IPS DF 4.7 (cell line): ENCODE measurements around the gene UCMA.
A peak's percentile ranks its signal among the peaks of the same experiment; 100 is the strongest.
"Not testable (repeated sequence)": the region's sequence is repeated elsewhere in the genome, so short reads cannot be mapped to it uniquely, and the experiment has no call there.

ENCODE experiments used
- DNase-seq: peaks from one replicate; pipeline ENCODE4 v3.0.0-alpha.2; 2013; ENCODE audit warnings: low spot score; ENCODE audit errors: extremely low read depth

UCMA gene, protein sequence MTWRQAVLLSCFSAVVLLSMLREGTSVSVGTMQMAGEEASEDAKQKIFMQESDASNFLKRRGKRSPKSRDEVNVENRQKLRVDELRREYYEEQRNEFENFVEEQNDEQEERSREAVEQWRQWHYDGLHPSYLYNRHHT

DNA sequence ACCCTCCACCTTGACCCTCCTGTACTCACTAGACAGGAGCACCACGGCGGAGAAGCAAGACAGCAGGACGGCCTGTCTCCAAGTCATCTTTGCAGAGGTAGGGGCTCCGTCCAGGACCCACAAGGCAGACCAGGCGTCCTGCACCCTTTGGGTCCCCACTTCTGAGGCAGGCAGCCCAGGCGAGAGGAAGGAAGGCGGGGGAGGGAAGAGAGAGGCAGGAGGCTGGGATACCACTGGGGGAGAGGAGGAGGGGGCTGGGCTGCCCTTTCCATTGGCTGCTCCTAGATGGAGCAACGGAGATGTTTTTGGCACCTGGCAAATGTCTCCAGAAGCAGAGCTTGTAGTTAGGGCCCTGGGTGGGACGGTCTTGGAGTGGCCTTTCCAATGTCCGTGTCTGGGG is at the start of gene UCMA:
UCMA (minus strand) TSS at position 203 of the 400 bp plus-strand sequence; CDS start at position 87, 116 bp downstream.
- no peak for DNase-seq

DNA sequence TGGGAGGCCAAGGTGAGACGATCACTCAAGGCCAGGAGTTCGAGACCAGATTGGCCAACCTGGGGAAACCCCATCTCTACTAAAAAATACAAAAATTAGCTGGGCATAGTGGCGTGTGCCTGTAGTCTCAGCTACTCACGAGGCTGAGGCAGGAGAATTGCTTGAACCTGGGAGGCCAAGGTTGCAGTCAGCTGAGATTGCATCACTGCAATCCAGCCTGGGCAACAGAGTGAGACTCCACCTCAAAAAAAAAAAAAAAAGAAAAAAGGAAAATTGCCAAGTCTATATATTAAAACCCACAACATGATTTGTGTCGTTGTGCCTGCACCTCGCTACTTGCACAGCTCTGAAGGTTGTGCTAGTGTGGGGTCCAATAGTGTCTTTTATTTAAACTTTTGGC is 48.2 kb upstream of the UCMA start:
- not testable (repeated sequence) for DNase-seq

DNA sequence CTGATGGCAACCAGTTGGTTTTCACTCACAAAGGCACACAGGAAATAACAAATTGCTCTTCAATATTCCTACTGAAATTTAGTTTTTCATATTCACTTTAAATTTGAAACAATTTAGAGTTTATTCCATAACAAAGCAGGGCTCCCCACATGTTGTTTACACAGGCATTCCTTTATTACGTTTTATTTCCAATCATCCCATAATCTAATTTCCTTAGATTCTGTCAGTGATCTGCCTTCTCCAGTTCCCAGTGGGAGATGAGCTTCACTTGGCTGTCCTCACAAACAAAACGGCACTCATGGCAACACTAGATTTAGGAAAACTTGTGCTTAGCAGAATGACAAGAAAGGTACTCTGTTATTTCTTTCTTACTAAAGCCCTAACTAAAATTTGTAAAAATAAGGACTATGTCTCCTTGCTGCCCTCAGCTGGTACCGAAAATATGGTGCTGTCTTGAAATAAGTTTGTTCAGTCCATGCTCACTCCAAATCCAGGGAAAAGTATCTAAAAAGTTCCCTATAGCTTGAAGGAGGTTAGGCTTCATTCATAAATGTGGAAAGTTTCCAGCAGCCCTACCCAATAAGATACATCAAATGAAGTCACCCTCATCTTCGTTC is 42.7 kb upstream of the UCMA start:
- no peak for DNase-seq

DNA sequence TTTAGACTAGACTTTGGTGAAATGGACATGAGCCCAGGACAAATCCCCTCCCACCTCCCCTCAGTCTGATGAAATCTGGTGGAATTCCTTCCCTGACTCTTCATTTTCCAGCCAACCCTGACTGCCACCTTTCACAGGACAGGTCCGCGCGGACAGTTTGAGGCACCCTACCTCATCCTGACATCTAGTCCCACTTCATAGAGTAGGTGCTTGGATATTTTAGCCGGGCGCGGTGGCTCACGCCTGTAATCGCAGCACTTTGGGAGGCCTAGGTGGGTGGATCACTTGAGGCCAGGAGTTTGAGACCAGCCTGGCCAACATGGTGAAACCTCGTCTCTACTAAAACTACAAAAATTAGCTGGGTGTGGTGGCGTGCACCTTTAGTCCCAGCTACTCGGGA is 42.0 kb upstream of the UCMA start:
- not testable (repeated sequence) for DNase-seq

DNA sequence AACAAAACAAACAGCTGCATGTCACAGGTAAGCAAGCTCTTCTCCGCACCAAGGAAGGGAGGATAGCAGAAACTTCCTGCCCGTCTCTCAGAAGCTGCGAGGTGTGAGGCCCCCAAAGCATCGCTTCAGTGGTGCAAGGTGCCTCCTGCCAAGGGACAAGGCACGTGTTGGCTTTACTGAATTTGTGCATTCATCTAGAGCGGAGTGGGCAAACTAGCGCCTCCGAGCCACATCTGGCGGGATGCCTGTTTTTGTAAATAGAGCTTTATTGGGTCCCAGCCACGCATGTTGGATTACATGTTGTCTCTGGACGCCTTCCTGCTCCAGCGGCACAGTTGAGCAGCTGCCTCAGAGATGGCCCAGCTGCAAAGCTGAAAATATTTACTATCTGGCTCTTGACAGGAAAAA is 38.0 kb upstream of the UCMA start:
- no peak for DNase-seq

DNA sequence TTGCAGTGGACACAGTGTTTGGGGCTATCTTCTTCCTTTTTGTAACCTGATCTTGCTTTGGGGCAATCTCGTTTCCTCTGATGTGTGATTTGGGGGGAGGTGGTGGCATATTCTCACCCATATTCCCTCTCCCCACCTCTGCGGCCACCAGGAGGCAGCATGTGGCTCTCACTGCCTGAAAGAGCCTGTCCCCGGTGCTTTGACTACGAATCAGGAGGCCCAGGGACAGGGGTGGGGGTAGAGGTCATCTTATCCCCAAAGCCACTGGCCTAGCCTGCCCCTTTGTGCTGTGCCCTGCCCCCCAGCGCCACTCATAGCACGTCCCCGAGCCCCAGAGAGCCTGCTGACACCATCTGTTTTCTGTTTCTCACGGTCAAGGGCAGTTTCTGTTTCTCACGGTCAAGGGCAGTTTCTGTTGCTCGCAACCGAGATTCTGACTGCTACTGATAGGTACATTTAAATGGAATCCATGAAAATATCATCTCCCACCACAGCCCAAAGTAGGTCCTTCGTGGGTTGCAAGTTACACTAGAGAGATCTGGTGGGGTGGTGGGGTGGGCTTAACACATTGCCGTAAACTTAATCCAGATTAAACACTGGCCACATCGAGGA is 37.5 kb upstream of the UCMA start:
- peak; percentile 58 for DNase-seq

DNA sequence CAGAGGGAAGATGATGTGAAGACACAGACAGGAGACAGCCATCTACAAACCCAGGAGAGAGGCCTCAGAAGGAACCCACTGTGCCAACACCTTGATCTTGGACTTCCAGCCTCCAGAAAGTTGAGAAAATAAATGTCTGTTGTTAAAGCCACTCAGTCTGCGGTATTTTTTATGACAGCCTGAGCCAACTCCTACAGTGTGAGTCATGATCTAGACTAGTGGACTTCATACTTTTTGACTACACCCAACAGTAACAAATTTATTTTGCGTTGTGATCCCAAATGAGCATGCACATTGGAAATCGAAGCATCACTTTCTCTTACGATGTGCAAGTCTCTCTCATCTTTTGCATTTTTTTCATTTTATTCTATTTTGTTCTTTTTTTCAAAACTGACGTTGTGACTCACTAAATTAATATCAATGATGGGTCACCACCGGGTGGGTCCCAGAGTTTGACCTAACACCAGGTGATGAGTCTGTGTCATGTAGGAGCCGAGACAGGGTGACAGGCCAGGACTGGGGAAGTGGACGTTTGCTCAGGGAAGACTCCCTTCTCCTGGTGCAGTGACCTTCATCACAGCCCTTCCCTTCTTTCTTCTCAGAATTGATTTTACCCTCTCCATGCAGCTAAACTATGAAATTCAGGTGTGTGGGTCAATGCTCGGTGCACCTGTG is 36.8 kb upstream of the UCMA start:
- no peak for DNase-seq

DNA sequence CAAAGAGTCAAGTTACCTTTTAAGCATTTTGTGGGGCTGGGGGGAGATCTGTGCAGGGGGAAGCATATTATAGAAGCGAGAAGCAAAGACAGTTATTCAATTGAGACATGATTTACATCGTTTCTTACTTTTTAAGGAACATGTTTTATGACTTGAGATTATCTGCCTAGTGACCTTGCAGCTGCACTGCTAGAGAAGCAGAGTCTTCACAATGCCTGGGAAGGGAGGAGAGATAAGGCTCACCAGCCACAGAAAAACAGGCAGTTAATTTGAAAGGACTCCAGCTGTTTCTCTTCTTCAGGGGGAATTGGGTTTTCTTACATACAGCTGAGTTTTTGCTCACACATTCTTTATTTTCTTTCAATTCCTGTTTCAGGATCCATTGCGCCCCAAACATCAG is 34.7 kb upstream of the UCMA start:
- no peak for DNase-seq

DNA sequence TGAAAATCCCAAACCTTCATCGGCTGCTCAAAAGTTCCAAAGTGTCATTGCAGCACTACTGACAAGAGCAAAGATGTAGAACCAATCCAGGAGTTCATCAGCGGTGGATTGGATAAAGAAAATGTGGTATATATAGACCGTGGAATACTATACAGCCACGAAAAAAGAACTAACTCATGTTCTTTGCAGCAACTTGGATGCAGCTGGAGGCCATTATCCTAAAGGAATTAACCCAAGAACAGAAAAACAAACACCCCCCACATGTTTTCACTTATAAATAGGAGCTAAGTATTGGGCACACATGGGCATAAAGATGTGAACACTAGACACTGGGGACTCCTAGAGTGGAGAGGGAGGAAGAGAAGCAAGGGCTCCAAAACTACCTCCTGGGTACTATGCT is 34.1 kb upstream of the UCMA start:
- no peak for DNase-seq

DNA sequence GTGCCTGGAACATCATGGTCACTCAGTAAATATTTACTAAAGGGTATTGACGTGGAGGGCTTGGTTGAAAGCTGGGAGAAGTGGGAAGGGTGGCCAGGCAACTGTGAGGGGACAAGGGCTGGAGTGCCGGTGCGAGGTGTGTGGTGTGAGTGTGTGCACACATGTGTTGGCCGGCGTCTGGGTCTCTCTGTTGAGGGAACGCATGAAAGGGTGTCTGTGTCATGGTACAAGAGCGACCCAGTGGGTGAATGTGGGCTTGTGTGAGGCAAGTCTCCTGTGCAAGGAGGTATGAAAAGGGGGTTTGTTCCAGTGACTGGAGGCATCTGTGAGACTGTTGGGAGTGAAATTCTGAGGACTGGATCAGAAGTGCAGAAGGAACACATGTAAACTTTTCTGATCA is 29.4 kb upstream of the UCMA start:
- no peak for DNase-seq

DNA sequence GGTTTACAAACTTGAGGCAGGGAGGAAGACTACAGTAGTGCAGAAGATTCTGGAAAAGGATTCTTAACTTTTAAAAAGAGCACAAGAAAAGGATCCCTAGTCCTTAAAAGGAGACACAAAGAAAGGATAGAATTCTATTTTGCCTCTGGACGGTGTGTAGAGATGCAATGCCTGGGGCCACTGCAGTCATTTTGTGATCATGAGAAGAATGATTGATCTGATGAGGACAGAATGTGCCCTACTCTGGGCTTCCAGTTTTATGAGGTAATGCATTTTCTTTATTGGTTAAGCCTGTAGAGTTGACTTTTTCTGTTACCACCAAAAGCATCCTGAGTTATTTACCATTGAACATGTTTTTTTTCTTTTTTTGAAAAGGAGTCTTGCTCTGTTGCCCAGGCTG is 28.3 kb upstream of the UCMA start:
- no peak for DNase-seq

DNA sequence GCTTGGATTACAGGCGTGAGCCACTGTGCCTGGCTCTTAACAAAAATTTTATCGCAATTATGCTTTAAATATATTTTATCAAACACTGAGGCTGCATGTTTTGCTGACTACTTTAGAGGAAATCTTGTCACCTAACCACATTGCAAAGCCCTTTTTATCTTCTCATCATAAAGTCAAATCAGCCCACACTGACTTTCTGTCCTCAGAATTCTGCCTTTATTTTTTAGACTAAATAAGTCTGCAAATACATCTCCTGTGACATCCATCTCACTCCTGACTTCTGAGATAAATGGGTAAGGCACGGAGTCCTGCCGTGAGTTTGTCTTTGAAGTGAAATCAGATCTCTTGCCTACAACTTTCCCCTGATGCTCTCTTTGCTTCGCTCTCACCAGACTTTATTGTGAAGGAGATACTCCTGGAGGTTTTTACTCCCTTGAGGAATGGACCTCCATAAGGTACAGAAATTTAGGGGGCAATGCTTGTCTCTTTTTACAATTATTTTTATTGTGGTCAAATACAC is 23.5 kb upstream of the UCMA start:
- no peak for DNase-seq

DNA sequence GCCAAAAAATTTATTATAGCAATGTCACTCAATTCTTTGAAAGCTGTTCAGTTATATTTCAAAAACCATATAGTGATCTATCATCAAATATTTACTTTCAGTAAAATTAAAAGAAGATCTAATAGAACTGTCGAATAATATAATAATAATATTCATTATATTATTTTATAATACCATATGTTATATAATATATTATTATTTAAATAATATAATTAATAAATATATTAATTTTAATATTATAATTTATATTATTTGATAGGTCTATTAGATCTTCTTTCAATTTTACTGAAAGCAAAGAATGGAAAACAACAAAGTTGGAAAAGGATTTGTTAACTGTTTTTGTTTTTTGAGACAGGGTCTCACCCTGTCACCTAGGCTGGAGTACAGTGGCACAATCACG is 22.5 kb upstream of the UCMA start:
- DNase-seq = no peak

DNA sequence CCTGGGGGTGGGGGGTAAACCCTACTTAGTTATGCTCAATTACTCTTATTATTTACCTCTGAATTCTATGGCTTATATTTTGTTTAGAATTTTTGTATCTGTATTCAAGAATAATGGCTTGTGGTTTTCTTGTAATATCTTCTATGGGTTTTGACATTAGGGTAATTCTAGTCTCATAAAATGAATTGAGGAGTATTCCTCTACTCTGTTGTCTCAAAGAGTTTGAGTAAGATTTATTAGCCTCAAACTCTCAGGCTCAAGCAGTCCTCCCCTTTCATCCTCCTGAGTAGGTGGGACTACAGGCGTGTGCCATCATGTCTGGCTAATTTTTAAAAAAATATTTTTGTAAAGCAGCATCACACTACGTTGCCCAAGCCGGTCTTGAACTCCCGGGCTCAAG is 19.6 kb upstream of the UCMA start:
- no peak for DNase-seq

DNA sequence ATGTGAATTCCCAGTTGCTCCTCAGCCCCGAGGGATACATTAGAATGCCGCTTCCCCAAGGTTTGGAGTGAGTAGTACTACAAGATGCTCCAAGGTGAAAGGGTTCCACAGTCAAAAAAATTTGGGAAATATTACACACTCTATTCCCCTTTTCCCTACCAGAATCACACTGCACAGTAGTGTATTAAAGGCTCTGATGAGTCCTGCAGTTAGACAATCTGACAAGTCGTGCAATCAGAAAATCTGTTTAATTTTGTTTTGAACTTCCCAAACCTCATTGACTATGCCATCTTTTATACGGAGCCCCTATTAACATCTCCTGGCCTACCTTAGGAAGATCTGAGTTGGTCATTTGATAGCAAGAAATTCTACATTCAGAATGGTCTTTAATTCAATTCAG is 13.6 kb upstream of the UCMA start:
- DNase-seq = no peak

DNA sequence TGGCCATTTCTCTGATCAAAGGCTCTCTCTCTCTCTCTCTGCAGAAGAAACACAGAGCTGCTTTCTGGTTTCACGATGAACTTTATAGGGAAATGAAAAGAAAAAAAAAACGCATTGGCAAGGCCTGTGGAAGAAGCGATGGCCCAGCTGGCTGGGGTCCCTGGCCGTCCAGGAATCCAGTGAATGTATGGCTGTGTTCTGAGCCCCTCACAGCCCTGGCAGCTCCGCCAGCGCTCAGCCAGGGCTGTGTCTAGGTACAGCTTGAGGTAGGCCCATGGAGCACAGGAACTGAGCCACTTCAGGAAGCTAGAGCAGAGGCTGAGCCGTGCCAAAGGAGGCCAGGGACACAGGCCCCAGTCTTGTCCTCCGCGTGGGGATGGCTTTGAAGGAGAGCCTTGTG is 13.1 kb upstream of the UCMA start:
- no peak for DNase-seq

DNA sequence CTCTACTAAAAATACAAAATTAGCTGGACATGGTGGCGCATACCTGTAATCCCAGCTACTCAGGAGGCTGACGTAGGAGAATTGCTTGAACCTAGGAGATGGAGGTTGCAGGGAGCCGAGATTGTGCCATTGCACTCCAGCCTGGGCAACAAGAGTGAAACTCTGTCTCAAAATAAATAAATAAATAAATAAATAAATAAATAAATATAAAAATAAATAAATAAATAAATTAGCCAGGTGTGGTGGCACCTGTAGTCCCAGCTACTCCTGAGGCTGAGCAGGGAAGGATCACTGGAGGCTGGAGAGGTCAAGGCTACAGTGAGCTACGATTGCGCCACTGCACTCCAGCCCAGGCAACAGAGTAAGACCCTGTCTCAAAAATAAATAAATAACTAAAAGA is 8.1 kb upstream of the UCMA start:
- not testable (repeated sequence) for DNase-seq

DNA sequence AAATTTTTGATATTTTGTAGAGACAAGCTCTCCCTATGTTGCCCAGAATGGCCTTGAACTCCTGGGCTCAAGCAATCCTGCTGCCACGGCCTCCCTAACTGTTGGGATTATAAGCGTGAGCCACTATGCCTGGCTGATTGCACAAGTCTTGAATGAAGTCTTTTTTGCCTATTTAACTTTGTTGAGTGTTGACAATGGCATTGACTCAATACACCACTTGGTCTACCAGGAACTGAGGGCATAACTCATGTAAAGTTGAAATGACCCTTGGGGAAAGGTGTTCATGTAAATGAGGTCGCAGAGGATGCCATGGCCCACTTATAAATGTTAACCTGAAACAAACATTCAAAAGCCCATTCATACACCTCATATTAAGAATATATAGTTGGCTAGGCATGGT is 7.4 kb upstream of the UCMA start:
- no peak for DNase-seq

DNA sequence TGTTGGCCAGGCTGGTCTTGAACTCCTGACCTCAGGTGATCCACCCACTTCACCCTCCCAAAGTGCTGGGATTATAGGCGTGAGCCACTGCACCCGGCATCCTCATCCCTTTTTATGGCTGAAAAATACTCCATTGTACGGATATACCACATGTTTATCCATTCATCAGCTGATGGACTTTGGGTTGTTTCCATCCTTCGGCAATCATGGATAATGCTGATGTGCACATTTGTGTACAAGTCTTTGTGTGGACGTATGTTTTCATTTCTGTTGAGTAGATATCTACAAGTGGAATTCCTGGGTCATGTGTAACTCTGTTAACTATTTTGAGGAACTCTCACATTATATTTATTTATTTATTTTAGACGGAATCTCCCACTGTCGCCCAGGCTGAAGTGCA is 5.7 kb upstream of the UCMA start:
- no peak for DNase-seq

DNA sequence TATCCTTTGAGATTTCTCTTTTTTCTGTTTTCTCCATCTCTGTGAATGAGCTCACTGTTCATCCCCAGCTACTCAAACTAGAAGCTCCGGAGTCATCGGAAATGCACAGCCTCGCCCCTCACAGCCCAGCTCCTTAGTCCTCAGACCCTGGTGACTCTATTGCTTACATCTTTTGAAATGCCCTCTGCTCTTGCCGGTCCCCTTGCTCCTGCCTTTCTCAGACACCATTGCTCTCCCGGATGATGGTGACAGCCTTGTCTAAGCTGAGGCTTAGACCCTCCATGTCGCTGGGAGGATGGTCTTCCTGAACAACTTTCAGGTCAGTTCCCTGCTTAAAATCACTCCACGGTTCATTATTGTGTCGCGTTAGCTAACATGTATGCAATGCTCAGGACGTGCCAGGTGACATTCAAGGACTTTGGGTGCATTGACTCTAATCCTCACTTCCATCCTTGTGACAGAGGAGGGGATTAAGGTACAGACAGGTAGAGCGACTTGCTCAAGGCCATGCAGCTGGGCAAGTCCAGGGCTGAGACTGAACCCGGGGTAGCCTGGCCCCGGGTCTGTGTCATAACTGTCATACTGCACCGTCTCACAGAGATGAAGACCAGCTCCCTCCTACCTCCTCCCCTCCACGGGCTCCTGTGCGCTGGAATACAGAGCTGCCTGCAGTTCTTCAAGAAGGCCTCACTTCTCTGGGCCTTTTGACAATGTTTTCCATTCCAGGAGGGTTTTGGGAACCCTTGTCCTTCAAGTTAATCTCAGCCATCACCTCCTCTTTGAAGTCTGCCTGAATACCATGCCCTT is 4.3 kb upstream of the UCMA start:
- no peak for DNase-seq

DNA sequence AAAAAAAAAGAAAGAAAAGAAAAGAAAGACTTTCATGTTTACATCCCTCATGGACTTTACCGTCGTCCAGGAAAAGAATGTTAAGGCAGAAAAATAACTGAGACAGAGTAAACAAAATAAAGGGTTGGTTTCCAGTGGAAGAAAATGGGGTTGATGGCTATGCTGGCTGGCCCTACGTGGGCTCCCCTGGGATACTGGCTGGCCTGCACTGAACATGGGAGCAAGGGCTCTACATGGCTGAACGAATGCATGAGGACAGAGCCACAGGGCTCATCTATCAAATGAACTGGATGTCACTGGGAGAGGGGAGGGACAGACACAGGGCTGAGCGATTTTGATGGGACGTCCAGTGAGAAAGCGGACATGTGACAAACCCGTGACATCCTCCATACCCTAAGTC is 2.5 kb upstream of the UCMA start:
- no peak for DNase-seq

DNA sequence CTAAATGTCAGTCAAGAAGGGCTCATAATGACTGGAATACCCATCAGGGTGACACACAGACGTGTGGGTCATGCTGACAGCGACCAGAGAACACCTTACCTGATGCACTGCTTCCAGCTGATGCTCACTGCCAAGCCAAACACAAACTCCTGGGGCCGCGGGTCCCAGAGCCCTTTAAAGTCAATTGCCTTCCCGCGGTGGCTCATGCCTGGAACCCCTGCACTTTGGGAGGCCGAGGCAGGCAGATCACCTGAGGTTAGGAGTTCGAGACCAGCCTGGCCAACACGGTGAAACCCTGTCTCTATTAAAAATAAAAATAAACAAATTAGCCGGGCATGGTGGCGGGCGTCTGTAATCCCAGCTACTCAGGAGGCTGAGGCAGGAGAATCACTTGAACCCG is 562 bp upstream of the UCMA start:
- DNase-seq = not testable (repeated sequence)
